ENCODE results near the gene DENND2C. TPM values are rescaled to one million over a fixed set of nuclear protein-coding genes. Genes with fewer than 3 reads are reported as not detected.

DENND2C gene
- total and polyA plus RNA-seq, 4 donors: 1.3 to 5.6 (median 3.4) TPM

DNA sequence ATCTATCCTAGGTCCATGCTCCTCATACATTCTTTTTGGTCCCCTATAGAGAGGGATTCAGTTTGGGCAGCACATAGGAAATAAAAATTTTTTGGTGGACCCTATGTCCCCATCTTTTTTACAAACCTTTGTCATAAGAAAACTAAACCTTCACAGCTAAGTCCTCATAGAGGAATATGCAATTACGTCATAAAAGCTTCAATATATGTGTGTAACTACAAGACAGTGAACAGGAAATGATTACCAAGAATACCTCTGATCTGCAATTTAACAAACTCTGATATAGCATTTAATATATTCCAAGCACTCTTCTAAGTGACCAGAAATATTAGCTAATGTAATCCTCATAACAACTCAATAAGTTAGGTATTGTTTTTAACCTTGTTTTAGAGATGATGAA, 6.3 kb upstream of the DENND2C start:
- no peak for DNase-seq (ENCODE audit: low spot score)
- no peaks in the 10 kb centered on the region for H3K4me1 ChIP-seq (ENCODE audit: control insufficient read depth in 4 of 4, insufficient read depth in 4 of 4, low read length in 3 of 4)

More for the DNA sequence above, 6.3 kb upstream of the DENND2C start:
- no peaks in the 10 kb centered on the region for H3K27me3 ChIP-seq (ENCODE audit: control insufficient read depth in 4 of 4, insufficient read depth in 4 of 4, low read length in 3 of 4)
- H3K9ac ChIP-seq (ENCODE audit: low read depth in 1 of 2, low read length in 2 of 2): no peak overlapping the region
- H3K9me3 ChIP-seq (ENCODE audit: control insufficient read depth in 4 of 4, low read length in 3 of 4): no peaks in the 10 kb centered on the region
- H3K27ac ChIP-seq (ENCODE audit: low read depth in 1 of 2, low read length in 2 of 2): no peak overlapping the region
- WGBS: 90% methylated on average over 1 of the region's 1 CpG
- H3K36me3 ChIP-seq (ENCODE audit: control insufficient read depth in 4 of 4, insufficient read depth in 3 of 4, low read depth in 1 of 4, low read length in 3 of 4): no peaks in the 10 kb centered on the region
- no peak overlapping the region for H3K4me3 ChIP-seq (ENCODE audit: low read depth in 1 of 3, low read length in 3 of 3)
- TF ChIP-seq RXRA (IDR thresholded peaks at IDR 0.05) (no peak), EGR1 (IDR thresholded peaks at IDR 0.05; ENCODE audit: low read depth in 2 of 2) (no peak), YY1 (IDR thresholded peaks at IDR 0.05) (no peak), JUND (IDR thresholded peaks at IDR 0.05) (no peak), REST (IDR thresholded peaks at IDR 0.05) (no peak), RAD21 (IDR thresholded peaks at IDR 0.05) (no peak), TAF1 (conservative IDR thresholded peaks at IDR 0.05) (no peak), ZBTB33 (IDR thresholded peaks at IDR 0.05) (no peak), NR2F2 (IDR thresholded peaks at IDR 0.05) (no peak), HNF4A (conservative IDR thresholded peaks at IDR 0.05) (no peak), FOXA2 (IDR thresholded peaks at IDR 0.05) (no peak), SP1 (IDR thresholded peaks at IDR 0.05) (no peak), GABPA (IDR thresholded peaks at IDR 0.05 in 1 of 2, conservative IDR thresholded peaks at IDR 0.05 in 1 of 2) (no peak), HNF4G (IDR thresholded peaks at IDR 0.05) (no peak), FOXA1 (IDR thresholded peaks at IDR 0.05) (no peak)
- TF ChIP-seq, protein P1, sequence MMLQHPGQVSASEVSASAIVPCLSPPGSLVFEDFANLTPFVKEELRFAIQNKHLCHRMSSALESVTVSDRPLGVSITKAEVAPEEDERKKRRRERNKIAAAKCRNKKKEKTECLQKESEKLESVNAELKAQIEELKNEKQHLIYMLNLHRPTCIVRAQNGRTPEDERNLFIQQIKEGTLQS (IDR thresholded peaks at IDR 0.05): no peak
- TF ChIP-seq, protein P2, sequence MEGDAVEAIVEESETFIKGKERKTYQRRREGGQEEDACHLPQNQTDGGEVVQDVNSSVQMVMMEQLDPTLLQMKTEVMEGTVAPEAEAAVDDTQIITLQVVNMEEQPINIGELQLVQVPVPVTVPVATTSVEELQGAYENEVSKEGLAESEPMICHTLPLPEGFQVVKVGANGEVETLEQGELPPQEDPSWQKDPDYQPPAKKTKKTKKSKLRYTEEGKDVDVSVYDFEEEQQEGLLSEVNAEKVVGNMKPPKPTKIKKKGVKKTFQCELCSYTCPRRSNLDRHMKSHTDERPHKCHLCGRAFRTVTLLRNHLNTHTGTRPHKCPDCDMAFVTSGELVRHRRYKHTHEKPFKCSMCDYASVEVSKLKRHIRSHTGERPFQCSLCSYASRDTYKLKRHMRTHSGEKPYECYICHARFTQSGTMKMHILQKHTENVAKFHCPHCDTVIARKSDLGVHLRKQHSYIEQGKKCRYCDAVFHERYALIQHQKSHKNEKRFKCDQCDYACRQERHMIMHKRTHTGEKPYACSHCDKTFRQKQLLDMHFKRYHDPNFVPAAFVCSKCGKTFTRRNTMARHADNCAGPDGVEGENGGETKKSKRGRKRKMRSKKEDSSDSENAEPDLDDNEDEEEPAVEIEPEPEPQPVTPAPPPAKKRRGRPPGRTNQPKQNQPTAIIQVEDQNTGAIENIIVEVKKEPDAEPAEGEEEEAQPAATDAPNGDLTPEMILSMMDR (IDR thresholded peaks at IDR 0.05; ENCODE audit: low read depth, low read length, missing input control): no peak

All from liver (tissue), 9 donors.